ENCODE results near the gene LRRC4B.
"Not testable (repeated sequence)": the region's sequence is repeated elsewhere in the genome, so short reads cannot be mapped to it uniquely, and the experiment has no call there.

LRRC4B gene

DNA sequence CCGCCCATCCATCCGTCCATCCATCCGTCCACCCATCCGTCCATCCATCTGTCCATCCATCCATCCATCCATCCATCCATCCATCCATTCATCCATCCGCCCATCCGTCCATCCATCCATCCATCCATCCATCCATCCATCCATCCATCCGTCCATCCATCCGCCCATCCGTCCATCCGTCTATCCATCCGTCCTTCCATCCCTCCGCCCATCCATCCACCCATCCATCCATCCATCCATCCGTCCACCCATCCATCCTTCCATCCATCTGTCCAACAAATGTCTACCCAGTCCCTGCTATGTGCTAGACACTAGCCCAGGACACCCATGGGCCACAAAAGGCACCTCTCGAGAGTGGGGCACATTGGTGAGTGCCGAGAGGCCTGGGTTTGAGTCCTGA lies 15.7 kb downstream of the LRRC4B start:
- DNase-seq (ENCODE audit: low spot score) = no peak

DNA sequence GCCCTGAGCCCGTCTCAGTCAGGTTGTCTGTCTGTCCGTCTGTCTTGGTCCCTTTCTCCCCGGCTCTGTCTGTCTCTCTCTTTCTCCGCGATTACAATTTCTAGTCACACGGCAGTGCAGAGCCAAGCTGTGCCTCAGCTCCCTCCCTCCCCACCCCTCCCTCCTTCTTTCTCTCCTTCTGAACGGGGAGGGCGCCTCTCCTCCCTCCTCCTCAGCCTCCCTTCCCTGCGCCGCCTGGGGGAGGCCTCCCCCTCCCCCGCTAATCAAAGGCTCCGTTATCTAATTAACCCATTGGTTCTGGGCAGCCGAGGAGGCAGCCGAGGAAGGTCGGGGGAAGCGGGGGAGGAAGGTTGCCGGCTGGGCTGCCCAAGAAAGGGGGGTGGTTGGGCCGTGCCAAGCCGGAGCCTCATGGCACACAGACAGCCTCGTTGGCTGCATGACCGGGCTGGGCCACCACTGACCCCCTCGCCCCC lies 16.5 kb downstream of the LRRC4B start:
- DNase-seq (ENCODE audit: low spot score) = no peak

GRCh38 chr19:50551034-50551714 lies 17.1 kb downstream of the LRRC4B start:
- DNase-seq (ENCODE audit: low spot score) = no peak

DNA sequence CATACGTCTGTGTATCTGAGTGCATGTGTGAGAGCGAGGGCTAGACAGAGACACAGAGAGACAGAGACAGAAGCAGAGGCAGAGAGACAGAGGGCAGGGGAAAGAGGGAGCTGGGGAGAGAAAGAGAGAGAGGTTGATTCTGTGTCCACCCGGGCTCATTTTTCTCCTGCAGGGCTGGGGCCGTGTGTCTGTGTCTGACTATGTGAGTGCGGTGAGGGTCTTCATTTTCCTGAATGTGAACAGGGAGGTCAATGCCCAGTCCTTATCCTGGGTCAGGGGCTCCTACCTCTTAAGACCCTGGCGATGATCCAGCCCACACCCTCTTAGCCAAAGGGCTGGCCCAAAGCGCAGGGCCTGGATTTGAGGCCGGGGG lies 17.7 kb downstream of the LRRC4B start:
- no peak for DNase-seq (ENCODE audit: low spot score)

DNA sequence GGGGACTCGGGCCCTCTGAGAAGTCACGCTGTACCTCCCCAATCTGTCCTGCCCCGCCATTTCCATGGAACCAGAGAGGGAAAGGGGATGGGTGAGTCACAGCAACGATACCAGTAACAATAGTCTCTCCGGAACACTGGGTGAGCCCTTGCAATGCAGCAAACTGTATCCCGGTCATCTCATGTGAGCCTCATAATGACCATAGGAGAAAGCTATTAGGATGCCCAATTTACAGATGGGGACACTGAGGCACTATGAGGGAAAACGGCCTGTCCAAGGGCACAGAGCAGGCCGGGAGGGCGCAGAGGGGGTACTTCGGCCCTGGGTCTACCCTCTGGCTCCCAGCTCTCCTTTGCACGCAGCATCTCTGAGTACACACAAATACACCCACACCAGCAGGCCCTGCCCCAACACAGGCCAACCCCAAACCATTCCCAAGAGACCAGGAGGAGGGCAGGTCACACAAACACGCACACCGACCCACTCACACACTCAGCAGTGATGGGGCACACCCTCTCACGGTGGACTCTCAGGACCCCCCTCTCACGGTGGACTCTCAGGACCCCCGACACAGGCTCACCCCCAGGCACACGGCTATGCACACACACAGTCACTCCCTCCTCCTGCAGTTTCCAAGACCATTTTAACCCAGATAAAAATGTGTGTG lies 18.2 kb downstream of the LRRC4B start:
- no peak for DNase-seq (ENCODE audit: low spot score)

DNA sequence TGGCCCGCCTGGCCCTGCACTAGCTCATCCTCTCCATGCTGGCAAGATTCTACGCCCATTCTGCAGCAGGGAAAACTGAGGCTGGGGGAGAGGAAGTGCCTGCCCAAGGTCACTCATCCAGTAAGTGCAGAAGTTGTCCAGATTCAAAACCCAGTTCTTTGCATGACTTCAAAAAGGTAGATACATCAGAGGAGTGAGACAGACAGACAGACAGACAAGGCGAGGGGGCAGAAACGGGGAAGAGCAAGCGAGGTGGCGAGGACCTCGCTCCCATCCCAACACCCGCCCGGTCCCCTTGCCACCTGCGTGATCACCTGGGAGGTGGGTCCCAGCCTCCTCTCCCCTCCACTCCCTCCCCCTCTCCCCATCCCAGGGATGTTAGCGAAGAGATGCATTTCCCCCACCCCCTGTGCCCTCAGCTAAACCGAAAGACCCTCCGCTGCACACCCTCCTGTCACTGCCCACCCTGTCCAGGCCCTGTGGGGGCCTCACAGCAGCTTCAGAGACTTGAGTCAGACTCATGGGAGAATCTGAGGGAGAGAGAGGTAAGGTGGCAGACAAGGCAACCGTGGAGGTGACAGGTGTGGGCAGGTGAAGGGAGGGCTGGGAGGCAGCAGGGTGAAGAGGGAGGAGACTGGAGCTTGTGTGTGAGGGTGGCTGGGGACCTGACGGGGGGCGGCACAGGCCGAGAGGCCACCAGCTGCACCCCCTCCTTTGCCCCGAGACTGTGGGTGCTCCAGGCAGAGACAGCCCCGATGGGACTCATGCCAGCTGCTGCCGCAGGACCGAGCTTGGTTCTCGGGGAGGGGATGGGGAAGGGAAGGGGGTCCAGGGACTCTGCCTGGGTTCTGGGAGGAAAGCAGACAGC lies 18.9 kb downstream of the LRRC4B start:
- no peak for DNase-seq (ENCODE audit: low spot score)

GRCh38 chr19:50548191-50549058 lies 19.8 kb downstream of the LRRC4B start:
- no peak for DNase-seq (ENCODE audit: low spot score)

GRCh38 chr19:50547385-50548190 lies 20.6 kb downstream of the LRRC4B start:
- DNase-seq (ENCODE audit: low spot score) = no peak

DNA sequence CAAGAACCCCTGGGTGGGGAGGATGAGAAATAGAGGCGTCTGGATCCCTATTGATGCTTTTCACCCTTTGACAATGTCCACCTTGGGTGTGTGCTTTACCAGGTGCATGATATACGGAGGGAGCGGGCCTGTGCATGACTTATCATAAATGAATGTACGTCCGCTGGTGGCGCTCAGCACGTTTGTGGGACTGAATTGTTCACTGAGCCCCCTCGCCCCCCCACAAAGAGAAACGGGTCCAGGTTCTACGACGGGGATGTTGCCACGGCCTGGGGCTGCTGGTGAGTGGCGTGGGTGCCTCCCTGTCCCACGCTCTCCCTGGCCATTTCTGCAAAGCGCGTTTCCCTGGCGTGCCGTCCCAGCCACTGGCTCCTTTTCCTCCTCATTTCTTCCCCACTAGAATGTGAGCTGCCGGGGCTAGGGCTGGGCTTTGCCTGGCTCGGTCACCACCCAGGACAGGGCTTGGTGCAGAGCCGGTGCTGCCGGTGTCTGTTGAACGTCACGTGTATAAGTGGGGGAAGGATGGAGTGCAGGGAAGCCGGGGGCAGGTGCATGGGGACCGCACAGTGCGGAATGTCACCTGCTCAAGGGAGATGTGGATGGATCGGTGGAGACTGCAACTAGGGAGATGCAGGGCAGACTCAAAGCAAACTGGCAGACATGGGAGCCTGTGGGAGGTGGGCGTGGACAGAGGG lies 21.6 kb downstream of the LRRC4B start:
- DNase-seq (ENCODE audit: low spot score) = no peak

DNA sequence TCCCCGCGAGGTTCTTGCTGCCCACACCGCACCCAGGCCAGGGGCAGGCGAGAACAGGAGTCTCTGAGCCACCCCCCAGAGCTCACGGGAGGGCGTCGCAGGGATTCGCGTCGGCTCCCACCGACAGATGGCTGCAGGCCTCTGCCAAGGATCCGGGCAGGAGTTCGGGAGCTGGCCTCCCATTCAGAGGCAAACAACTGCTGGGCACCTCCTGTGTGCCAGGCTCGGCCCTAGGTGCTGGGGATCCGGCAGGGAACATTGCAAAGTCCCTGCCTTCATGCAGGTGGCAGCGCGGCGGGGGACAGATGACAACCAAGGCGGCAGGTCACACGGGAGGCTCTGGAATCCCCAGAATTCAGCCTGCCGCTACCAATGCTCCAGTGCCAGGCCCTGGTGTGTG lies 25.3 kb downstream of the LRRC4B start:
- no peak for DNase-seq (ENCODE audit: low spot score)

GRCh38 chr19:50537769-50538230 lies 30.4 kb downstream of the LRRC4B start:
- peak; percentile 89 for DNase-seq (ENCODE audit: low spot score)

GRCh38 chr19:50537306-50537685 lies 30.9 kb downstream of the LRRC4B start:
- no peak for DNase-seq (ENCODE audit: low spot score)

DNA sequence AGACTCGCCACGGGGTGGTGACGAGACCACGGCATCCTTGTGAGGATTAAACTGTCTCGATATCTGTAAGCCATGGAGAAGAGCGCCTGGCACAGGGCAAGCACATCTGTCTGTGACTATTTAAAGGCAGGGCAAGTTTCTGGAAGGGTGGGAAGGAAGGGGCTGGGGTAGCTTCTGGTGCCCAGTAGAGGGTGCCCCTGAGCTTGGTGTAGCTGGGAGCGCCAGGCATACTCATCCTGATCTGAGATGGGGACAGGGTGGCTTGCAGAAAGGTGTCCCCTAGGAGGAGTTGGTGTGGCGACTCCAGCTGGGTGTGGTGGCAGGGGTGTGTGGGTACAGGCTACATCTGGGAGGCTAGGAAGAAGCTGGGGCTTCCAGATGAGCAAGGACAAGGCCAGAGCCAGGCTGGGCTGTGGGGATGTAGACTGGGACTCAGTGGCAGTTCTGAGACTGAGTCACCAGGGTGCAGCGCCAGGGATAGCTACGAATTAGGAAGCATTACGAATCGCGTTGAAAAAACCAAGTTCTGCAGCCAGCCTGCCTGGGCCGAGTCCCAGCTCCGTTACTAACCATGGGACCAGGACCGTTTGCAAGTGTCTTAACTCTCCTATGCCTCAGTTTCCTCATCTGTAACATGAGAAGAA lies 31.5 kb downstream of the LRRC4B start:
- no peak for DNase-seq (ENCODE audit: low spot score)

GRCh38 chr19:50535672-50536187 lies 32.5 kb downstream of the LRRC4B start:
- no peak for DNase-seq (ENCODE audit: low spot score)

- no peak for DNase-seq (ENCODE audit: low spot score)
These were observed 33.8 kb downstream of the LRRC4B start for GRCh38 chr19:50534478-50534877.

DNA sequence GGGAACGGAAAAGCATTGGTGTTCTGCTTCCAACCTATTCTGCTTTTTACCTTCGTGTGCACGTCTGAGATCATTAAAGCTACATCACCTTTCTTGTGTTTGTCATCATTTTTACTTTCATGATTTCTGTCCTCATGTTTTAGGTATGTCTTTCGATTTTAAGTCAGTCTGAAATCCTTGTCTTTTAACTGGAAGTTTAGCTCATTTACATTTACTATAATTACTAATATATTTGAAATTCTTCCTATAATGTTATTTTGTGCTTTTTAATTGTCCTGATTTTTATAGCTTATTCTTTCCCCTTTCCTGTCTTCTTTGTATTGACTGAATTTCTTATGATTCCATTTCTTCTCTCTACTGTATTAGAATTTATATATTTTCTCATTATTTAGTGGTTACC lies 35.3 kb downstream of the LRRC4B start:
- DNase-seq (ENCODE audit: low spot score) = no peak

DNA sequence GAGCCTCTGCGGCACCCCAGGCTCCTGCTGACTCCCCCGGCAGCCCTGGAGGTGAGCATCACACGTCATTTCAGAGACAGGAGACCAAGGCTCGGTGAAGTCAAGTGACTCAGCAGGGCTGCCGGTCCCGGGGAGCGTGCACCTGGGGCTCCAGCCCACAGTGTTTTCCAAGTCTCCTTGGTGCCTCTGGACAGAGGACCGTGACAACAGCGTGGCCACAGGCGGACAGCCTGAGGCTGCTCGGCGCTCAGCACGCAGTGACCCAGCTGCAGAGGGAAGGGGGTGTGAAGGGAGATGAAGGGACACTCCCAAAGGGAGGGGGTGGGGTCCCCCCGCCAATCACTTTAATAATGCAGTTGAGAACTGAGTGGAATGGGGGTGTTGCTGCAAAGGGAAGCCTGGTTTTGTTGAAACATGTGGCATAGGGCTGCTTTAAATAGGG lies 37.0 kb downstream of the LRRC4B start:
- DNase-seq (ENCODE audit: low spot score) = no peak

DNA sequence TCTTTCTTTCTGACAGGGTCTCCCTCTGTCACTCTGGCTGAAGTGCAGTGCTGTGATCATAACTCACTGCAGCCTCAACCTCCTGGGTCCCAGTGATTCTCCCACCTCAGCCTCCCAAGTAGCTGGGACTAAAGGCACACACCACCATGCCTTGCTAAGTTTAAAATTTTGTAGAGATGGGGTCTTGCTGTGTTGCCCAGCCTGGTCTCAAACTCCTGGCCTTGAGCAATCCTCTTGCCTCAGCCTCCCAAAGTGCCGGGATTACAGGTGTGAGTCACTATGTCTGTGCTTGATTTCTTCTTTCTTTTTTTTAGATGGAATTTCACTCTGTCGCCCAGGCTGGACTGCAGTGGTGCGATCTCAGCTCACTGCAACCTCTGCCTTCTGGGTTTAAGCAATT lies 40.2 kb downstream of the LRRC4B start:
- not testable (repeated sequence) for DNase-seq (ENCODE audit: low spot score)

DNA sequence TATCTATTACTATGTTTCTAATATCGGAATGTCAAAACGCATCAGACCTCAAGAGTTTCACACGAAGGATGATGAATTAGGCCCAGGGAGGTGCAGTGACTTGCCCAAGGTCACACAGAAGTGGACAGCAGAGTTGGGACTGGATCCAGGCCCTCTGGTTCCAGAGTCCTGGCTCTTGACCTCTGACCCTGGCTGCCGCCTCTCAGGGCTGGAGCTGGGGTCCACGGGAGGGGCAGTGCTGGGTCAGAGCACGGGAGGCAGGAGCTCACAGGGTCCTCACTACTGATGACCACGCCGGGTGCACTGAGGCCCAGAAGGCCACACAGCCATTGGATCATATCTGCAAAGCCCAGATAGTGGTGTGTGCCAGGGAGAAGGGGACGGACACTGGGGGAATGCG lies 45.4 kb downstream of the LRRC4B start:
- DNase-seq (ENCODE audit: low spot score) = no peak

All from AG08396 (cell line).